H9 (cell line): Measurements from ENCODE around the gene MRPL45. TPM values are rescaled to one million over a fixed set of nuclear protein-coding genes. Genes with fewer than 3 reads are reported as not detected.
"Not testable (repeated sequence)": the region's sequence is repeated elsewhere in the genome, so short reads cannot be mapped to it uniquely, and the experiment has no call there.

Experiments used
- DNase-seq: peaks from one replicate; pipeline ENCODE4 v3.0.0-alpha.2; 2017
- H2AFZ ChIP-seq: one replicate; pipeline ENCODE4 v1.6.1; 2013; ENCODE audit warnings: mild to moderate bottlenecking, low read length, control low read depth, moderate library complexity
- H2AK5ac ChIP-seq: 2 replicates; pipeline ENCODE4 v1.6.1; 2013; ENCODE audit warnings: low read length, control low read depth, mixed read lengths; ENCODE audit not compliant: insufficient read length
- H2BK120ac ChIP-seq: one replicate; pipeline ENCODE4 v1.6.1; 2013; ENCODE audit warnings: low read depth, mild to moderate bottlenecking, low read length, control low read depth, inconsistent platforms; ENCODE audit not compliant: poor library complexity, severe bottlenecking
- H2BK12ac ChIP-seq: 2 replicates; pipeline ENCODE4 v1.6.1; 2013; ENCODE audit warnings: low read length, control low read depth, mixed read lengths, low read depth; ENCODE audit not compliant: insufficient read length
- H2BK15ac ChIP-seq: 2 replicates; pipeline ENCODE4 v1.6.1; 2013; ENCODE audit warnings: low read depth, low read length, control low read depth
- H2BK20ac ChIP-seq: one replicate; pipeline ENCODE4 v1.6.1; 2013; ENCODE audit warnings: low read depth, mild to moderate bottlenecking, low read length, control low read depth, inconsistent platforms; ENCODE audit not compliant: poor library complexity, severe bottlenecking
- H2BK5ac ChIP-seq: 2 replicates; pipeline ENCODE4 v1.6.1; 2013; ENCODE audit warnings: low read length, control low read depth, mixed read lengths; ENCODE audit not compliant: insufficient read length
- H3K14ac ChIP-seq: 2 replicates; pipeline ENCODE4 v1.6.1; 2013; ENCODE audit warnings: low read length, control low read depth; ENCODE audit not compliant: insufficient read depth
- H3K18ac ChIP-seq: 2 replicates; pipeline ENCODE4 v1.6.1; 2013; ENCODE audit warnings: low read depth, mild to moderate bottlenecking, mixed read lengths, low read length, control low read depth; ENCODE audit not compliant: insufficient read length
- H3K23ac ChIP-seq: 2 replicates; pipeline ENCODE4 v1.6.1; 2013; ENCODE audit warnings: low read length, control low read depth, mixed read lengths, low read depth; ENCODE audit not compliant: insufficient read length
- H3K23me2 ChIP-seq: 2 replicates; pipeline ENCODE4 v1.6.1; 2013; ENCODE audit warnings: low read depth, mild to moderate bottlenecking, mixed read lengths, low read length, control low read depth; ENCODE audit not compliant: insufficient read length, poor library complexity, severe bottlenecking
- H3K27ac ChIP-seq: 2 replicates; pipeline ENCODE4 v1.5.1; 2013; ENCODE audit warnings: low read length, control low read depth, mixed read lengths, low read depth; ENCODE audit not compliant: insufficient read length
- H3K27me3 ChIP-seq: 2 replicates; pipeline ENCODE4 v1.6.1; 2013; ENCODE audit warnings: low read length, control low read depth, inconsistent platforms; ENCODE audit not compliant: insufficient read depth
- H3K4ac ChIP-seq: 2 replicates; pipeline ENCODE4 v1.6.1; 2013; ENCODE audit warnings: low read depth, mild to moderate bottlenecking, control low read depth, inconsistent platforms, low read length, moderate library complexity
- H3K4me1 ChIP-seq: 2 replicates; pipeline ENCODE4 v1.6.1; 2013; ENCODE audit warnings: low read length, control low read depth, inconsistent platforms; ENCODE audit not compliant: insufficient read depth
- H3K4me2 ChIP-seq: 2 replicates; pipeline ENCODE4 v1.6.1; 2013; ENCODE audit warnings: low read length, control low read depth, mixed read lengths; ENCODE audit not compliant: insufficient read length, insufficient read depth
- H3K56ac ChIP-seq: 2 replicates; pipeline ENCODE4 v1.6.1; 2013; ENCODE audit warnings: low read depth, mild to moderate bottlenecking, mixed read lengths, low read length, control low read depth; ENCODE audit not compliant: insufficient read length
- H3K79me1 ChIP-seq: 2 replicates; pipeline ENCODE4 v1.6.1; 2013; ENCODE audit warnings: low read depth, mild to moderate bottlenecking, moderate library complexity, low read length, control low read depth, inconsistent platforms; ENCODE audit not compliant: insufficient read depth, poor library complexity, severe bottlenecking
- H3K79me2 ChIP-seq: 2 replicates; pipeline ENCODE4 v1.6.1; 2013; ENCODE audit warnings: low read length, control low read depth, inconsistent platforms; ENCODE audit not compliant: insufficient read depth
- H3K9ac ChIP-seq: 2 replicates; pipeline ENCODE4 v1.6.1; 2013; ENCODE audit warnings: low read length, control low read depth, mixed read lengths; ENCODE audit not compliant: insufficient read length; ENCODE audit errors: extremely low read depth
- H3K9me3 ChIP-seq: one replicate; pipeline ENCODE4 v1.6.1; 2013; ENCODE audit warnings: low read depth, low read length, inconsistent platforms; ENCODE audit not compliant: control insufficient read depth
- H3T11ph ChIP-seq: one replicate; pipeline ENCODE4 v1.6.1; 2013; ENCODE audit warnings: mild to moderate bottlenecking, low read length, control low read depth, inconsistent platforms
- H4K20me1 ChIP-seq: one replicate; pipeline ENCODE4 v1.6.1; 2013; ENCODE audit not compliant: control insufficient read depth, insufficient read length, insufficient read depth
- H4K5ac ChIP-seq: 2 replicates; pipeline ENCODE4 v1.6.1; 2013; ENCODE audit warnings: low read depth, mild to moderate bottlenecking, mixed read lengths, low read length, control low read depth; ENCODE audit not compliant: insufficient read length
- H4K8ac ChIP-seq: replicated peaks from 2 replicates; pipeline ENCODE4 v1.6.1; 2013; ENCODE audit warnings: low read length, control low read depth, mixed read lengths, low read depth; ENCODE audit not compliant: insufficient read length
- H4K91ac ChIP-seq: 2 replicates; pipeline ENCODE4 v1.6.1; 2013; ENCODE audit warnings: low read depth, mild to moderate bottlenecking, moderate library complexity, mixed read lengths, low read length, control low read depth; ENCODE audit not compliant: insufficient read length
- H3K27ac Mint-ChIP-seq, 3 experiments: 2 replicates in 2 of 3; 3 replicates in 1 of 3; pipeline ENCODE4 v1.8.0; 2020 to 2021; ENCODE audit warnings: mixed read lengths in 3 of 3, mild to moderate bottlenecking in 1 of 3, moderate library complexity in 1 of 3
- H3K27me3 Mint-ChIP-seq: 2 replicates; pipeline ENCODE4 v1.8.0; 2021; ENCODE audit warnings: low read depth, mild to moderate bottlenecking, moderate library complexity, mixed read lengths
- H3K36me3 Mint-ChIP-seq, 3 experiments: 2 replicates in 2 of 3; 3 replicates in 1 of 3; pipeline ENCODE4 v1.8.0; 2020 to 2021; ENCODE audit warnings: low read depth in 3 of 3, mixed read lengths in 3 of 3; ENCODE audit not compliant: insufficient read depth in 1 of 3
- H3K4me1 Mint-ChIP-seq, 2 experiments: 2 replicates each; pipeline ENCODE4 v1.8.0; 2020; ENCODE audit warnings: mixed read lengths in 2 of 2
- H3K4me3 Mint-ChIP-seq, 2 experiments: 2 replicates in 1 of 2; 3 replicates in 1 of 2; pipeline ENCODE4 v1.8.0; 2020 to 2021; ENCODE audit warnings: mild to moderate bottlenecking in 2 of 2, mixed read lengths in 2 of 2, moderate library complexity in 1 of 2
- H3K9me3 Mint-ChIP-seq, 2 experiments: 2 replicates in 1 of 2; 3 replicates in 1 of 2; pipeline ENCODE4 v1.8.0; 2020; ENCODE audit warnings: mild to moderate bottlenecking in 2 of 2, mixed read lengths in 2 of 2, moderate library complexity in 1 of 2
- WGBS: extraction: QIAGEN DNeasy Blood & Tissue Kit; methylation state at CpG from one replicate; pipeline ENCODE4 v1.1.7; 2013; ENCODE audit warnings: missing lambda C conversion rate, low lambda C conversion rate, mixed read lengths; ENCODE audit not compliant: insufficient read length; ENCODE audit errors: extremely low coverage; 5-methylcytosine and 5-hydroxymethylcytosine counted together
- total RNA-seq: library from RNA; stranded (reverse); gene quantifications from 2 replicates; pipeline ENCODE4 v1.2.1, GENCODE V29; 2021
- TF ChIP-seq, protein P1 (sequence below): fragments of 200-600 bp; sonication (generic); conservative IDR thresholded peaks from 3 replicates; pipeline ENCODE4 v1.8.0; 2021; ENCODE audit warnings: antibody characterized with exemption, mild to moderate bottlenecking

The MRPL45 gene
- total RNA-seq, 1 experiment from 2014 or later, result 59.9 TPM

GRCh38 chr17:38288217-38288827, 8.6 kb upstream of the MRPL45 start:
- H3K27me3 ChIP-seq, H3K4me3 Mint-ChIP-seq, H2BK5ac ChIP-seq, H3K14ac ChIP-seq, H4K5ac ChIP-seq, H3K79me1 ChIP-seq, H3K4me1 Mint-ChIP-seq, H3K27ac Mint-ChIP-seq, H4K8ac ChIP-seq, H2BK15ac ChIP-seq, H4K91ac ChIP-seq, H3T11ph ChIP-seq, H3K27me3 Mint-ChIP-seq, H3K79me2 ChIP-seq, H3K27ac ChIP-seq, H3K36me3 Mint-ChIP-seq, H2BK120ac ChIP-seq, H3K9me3 Mint-ChIP-seq, H3K9ac ChIP-seq, H3K56ac ChIP-seq, H3K4me2 ChIP-seq, H2BK20ac ChIP-seq, H2BK12ac ChIP-seq, H3K9me3 ChIP-seq, H2AFZ ChIP-seq, H3K4ac ChIP-seq, H3K23ac ChIP-seq, H3K18ac ChIP-seq, H2AK5ac ChIP-seq, H3K23me2 ChIP-seq, H4K20me1 ChIP-seq, H3K4me1 ChIP-seq: not testable (repeated sequence)
- TF ChIP-seq, protein P1, sequence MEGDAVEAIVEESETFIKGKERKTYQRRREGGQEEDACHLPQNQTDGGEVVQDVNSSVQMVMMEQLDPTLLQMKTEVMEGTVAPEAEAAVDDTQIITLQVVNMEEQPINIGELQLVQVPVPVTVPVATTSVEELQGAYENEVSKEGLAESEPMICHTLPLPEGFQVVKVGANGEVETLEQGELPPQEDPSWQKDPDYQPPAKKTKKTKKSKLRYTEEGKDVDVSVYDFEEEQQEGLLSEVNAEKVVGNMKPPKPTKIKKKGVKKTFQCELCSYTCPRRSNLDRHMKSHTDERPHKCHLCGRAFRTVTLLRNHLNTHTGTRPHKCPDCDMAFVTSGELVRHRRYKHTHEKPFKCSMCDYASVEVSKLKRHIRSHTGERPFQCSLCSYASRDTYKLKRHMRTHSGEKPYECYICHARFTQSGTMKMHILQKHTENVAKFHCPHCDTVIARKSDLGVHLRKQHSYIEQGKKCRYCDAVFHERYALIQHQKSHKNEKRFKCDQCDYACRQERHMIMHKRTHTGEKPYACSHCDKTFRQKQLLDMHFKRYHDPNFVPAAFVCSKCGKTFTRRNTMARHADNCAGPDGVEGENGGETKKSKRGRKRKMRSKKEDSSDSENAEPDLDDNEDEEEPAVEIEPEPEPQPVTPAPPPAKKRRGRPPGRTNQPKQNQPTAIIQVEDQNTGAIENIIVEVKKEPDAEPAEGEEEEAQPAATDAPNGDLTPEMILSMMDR, result peak; percentile 55
- WGBS, result no CpG with 5 or more reads among the region's 12 CpGs
- DNase-seq, result peak; percentile 46

DNA sequence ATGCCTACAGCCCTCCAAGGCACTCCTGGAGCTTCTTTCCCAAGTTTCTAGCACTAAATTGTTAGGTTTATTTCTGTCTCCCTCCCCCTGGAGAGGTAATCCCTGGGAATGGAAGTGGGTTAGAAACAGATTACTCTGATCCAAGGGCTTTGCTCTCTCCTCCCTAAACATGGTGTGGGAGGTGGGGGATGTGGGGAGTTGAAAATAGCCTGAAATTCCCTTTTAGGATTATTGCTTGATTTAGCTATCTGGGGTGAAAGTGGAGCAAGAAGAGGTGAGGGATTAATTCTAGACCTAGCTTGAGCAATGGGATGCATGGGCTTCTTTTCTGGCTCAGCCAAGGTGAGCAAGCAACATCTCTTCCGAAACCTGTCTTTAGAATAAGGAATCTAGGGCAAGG, 7.2 kb upstream of the MRPL45 start:
- not testable (repeated sequence) for H2BK5ac ChIP-seq, H3K27me3 Mint-ChIP-seq, H2BK15ac ChIP-seq, H4K5ac ChIP-seq, H3K9me3 Mint-ChIP-seq, H3K4me1 ChIP-seq, H3K4me1 Mint-ChIP-seq, H3K9ac ChIP-seq, H2BK12ac ChIP-seq, H3K9me3 ChIP-seq, H3K56ac ChIP-seq, H3K27me3 ChIP-seq, H3K4me3 Mint-ChIP-seq, H2BK20ac ChIP-seq, H3K4me2 ChIP-seq, H3K23ac ChIP-seq, H3K4ac ChIP-seq, H3K79me2 ChIP-seq, H3K36me3 Mint-ChIP-seq, H3K18ac ChIP-seq, H3K23me2 ChIP-seq, H2AFZ ChIP-seq, H3K27ac Mint-ChIP-seq, H2AK5ac ChIP-seq, H4K91ac ChIP-seq, H3K79me1 ChIP-seq, H4K20me1 ChIP-seq, H2BK120ac ChIP-seq, H3K14ac ChIP-seq, H4K8ac ChIP-seq, H3K27ac ChIP-seq, H3T11ph ChIP-seq, DNase-seq
- WGBS, result no CpG with 5 or more reads among the region's 1 CpG
